GM12873 (cell line): ENCODE results near the gene NELL2.

Experiments
- TF ChIP-seq, protein P1 (sequence below): IDR thresholded peaks from 2 replicates; pipeline ENCODE4 v1.5.1; 2012; ENCODE audit warnings: low read depth, mild to moderate bottlenecking, moderate library complexity, low read length, control low read depth; ENCODE audit not compliant: insufficient read depth; ENCODE audit errors: missing control alignments

Gene NELL2

GRCh38 chr12:44640427-44641190 is 235.5 kb downstream of the NELL2 start:
- TF ChIP-seq, protein P1, sequence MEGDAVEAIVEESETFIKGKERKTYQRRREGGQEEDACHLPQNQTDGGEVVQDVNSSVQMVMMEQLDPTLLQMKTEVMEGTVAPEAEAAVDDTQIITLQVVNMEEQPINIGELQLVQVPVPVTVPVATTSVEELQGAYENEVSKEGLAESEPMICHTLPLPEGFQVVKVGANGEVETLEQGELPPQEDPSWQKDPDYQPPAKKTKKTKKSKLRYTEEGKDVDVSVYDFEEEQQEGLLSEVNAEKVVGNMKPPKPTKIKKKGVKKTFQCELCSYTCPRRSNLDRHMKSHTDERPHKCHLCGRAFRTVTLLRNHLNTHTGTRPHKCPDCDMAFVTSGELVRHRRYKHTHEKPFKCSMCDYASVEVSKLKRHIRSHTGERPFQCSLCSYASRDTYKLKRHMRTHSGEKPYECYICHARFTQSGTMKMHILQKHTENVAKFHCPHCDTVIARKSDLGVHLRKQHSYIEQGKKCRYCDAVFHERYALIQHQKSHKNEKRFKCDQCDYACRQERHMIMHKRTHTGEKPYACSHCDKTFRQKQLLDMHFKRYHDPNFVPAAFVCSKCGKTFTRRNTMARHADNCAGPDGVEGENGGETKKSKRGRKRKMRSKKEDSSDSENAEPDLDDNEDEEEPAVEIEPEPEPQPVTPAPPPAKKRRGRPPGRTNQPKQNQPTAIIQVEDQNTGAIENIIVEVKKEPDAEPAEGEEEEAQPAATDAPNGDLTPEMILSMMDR: no peak

DNA sequence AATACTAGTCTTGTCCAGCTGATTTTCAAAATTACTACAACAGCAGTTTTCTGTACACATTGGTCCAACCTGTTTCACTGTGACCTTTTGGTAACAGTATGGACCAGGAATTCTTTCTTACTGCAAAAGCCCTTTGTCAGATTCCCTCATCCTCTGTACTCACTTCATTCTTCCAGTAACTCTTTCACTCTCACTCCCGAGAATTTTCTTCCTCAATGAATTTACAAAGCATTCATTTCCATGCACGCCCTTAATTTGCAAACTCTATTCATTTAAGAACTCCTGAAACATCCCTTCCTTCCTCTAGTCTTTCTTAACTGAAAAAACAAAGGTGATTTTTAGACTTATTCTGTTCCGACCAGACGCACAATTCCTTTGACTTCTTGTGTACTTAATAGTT is 238.2 kb downstream of the NELL2 start:
- TF ChIP-seq, protein P1: no peak

- TF ChIP-seq, protein P1: no peak
These were observed 247.9 kb downstream of the NELL2 start for GRCh38 chr12:44628180-44628579.

DNA sequence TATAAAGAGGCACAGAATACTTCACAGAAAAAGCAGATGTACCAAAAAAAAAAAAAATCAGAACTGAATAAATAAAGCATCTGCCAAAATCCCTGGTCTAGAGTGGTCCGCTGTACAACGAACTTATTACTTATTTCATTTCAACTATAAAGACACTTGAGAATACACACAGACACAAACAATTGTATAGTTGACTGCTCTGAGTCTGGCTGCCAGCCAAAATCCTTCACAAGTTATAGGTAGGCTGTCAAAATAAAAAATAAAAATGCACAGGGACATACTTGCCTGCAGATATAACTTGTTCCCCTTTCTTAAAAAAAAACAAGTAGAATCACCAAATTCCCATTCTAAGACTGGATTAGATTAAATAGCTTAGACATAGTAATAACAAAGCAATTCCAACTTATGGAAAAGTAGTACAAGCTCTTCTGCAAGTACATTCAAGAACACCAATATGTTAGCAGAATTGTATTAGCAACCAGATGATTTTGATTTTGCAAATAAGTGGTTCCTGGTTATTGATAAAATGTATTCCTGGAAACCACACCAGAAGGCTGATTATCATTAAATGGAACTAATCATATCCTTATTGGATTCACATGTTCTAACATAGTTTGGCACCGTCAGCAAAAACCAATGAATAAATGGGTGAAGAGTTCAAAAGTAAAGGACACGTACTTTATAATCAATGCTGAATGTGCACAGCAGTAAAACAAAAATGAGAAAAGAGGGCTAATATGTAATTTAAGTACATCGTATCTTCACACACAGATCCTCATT is 248.5 kb downstream of the NELL2 start:
- TF ChIP-seq, protein P1: no peak

DNA sequence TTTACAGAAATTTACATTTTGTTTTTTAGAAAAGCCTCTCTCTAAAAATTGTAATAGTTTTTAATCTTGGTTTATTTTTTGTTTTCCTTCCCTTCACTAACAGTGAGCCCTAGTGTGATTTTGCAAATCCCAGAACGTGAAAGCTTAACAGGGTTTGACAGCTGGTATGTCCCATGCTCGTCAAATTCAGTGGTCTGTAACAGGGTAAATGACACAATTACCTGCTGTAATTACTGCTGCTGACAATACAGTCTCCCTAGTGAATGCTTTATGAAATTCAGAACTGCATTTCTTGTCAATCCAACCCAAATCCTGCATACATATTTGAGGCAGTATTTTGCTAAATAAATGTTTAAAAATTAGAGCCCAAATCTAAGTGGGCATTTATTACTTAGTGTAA is 249.2 kb downstream of the NELL2 start:
- TF ChIP-seq, protein P1: no peak

DNA sequence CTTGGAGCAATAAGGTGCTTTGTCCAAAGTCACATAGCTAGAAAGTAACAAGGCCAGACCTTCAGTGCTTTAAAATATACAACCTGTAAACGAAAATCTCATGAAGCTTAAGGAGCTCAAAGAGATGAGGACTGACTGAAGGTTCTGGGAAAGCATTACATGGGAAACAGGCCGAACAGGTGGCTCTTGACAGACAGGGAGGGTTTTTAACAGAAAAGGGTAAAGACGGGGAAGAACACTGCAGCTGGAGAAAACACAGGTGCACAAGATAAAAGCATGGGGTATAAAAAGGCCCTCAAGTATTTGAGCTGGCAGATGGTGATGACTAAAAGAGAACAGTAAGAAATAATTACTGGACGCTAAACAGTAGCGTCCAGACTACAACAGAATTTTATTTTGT is 257.2 kb downstream of the NELL2 start:
- TF ChIP-seq, protein P1: no peak

DNA sequence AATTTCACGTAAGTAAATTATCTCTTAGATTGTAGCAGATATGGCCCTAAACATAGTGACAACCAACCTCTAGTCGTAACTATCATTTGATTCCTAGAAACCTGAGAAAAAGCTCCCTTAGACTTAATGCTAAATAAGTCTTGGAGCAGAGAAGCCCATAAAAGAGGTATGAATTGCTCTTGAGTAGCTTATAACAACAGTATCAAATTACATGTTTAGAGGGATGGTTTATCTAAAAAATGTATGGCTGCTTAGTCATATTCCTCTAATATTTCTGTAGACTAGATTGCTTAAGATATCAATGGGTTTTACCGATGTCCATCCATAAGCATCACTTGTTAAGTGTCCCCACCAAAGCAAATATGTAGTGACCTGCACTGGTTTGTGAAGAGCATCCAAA is 259.7 kb downstream of the NELL2 start:
- TF ChIP-seq, protein P1: no peak
